Loucy (cell line): Measurements from ENCODE around the gene HYOU1.

Experiments used
- CTCF ChIP-seq: fragments of 200-600 bp; sonication (generic); conservative IDR thresholded peaks from 2 replicates; pipeline ENCODE4 v1.5.1; 2014; ENCODE audit warnings: mild to moderate bottlenecking, antibody characterized with exemption, low read length
- EZH2phosphoT487 ChIP-seq: fragments of 200-600 bp; IDR thresholded peaks from 2 replicates; pipeline ENCODE4 v1.6.1; 2018; ENCODE audit warnings: antibody characterized with exemption, mild to moderate bottlenecking, moderate library complexity, borderline replicate concordance

GRCh38 chr11:119012629-119013170 is 44.3 kb downstream of the HYOU1 start:
- TF ChIP-seq CTCF (no peak), EZH2phosphoT487 (no peak)
